ENCODE measurements around the gene ADGRF3.
"Not testable (repeated sequence)": the region's sequence is repeated elsewhere in the genome, so short reads cannot be mapped to it uniquely, and the experiment has no call there.

ADGRF3 gene, protein sequence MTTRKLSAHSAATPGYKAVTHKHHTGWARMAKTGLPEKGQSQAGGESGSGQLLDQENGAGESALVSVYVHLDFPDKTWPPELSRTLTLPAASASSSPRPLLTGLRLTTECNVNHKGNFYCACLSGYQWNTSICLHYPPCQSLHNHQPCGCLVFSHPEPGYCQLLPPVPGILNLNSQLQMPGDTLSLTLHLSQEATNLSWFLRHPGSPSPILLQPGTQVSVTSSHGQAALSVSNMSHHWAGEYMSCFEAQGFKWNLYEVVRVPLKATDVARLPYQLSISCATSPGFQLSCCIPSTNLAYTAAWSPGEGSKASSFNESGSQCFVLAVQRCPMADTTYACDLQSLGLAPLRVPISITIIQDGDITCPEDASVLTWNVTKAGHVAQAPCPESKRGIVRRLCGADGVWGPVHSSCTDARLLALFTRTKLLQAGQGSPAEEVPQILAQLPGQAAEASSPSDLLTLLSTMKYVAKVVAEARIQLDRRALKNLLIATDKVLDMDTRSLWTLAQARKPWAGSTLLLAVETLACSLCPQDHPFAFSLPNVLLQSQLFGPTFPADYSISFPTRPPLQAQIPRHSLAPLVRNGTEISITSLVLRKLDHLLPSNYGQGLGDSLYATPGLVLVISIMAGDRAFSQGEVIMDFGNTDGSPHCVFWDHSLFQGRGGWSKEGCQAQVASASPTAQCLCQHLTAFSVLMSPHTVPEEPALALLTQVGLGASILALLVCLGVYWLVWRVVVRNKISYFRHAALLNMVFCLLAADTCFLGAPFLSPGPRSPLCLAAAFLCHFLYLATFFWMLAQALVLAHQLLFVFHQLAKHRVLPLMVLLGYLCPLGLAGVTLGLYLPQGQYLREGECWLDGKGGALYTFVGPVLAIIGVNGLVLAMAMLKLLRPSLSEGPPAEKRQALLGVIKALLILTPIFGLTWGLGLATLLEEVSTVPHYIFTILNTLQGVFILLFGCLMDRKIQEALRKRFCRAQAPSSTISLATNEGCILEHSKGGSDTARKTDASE

DNA sequence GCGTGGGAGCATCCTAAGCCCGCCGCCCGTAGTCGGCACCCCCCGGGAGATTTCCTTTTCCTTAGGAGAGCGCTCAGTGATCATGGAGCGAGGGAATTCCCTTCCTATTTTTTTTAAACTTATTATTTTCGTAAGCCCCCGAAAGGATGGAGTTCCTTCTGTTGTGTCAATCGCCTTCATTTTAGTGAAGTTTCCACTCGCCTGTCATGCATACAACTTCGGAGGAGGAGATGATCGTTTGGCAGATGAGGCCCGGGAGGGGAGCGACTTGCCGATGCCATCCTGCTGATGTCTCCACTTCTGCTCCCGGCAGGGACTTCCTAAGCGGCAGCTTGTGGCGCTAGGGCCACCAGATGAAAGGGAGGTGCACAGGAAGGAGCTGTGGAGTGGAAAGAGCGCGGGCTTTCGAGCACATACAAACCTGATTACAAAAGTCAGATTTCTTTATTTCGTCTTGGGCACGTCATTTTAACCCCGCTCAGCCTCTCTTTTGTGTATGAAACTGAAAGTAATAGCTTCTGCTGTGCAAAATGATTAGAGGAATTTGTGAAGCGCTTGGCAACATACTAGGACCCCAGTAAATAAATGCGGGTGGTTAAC, at the start of gene ADGRF3:
Gene ADGRF3 (minus strand): TSS at position 336 of the 600 bp plus-strand sequence. CDS start 555 bp downstream, outside the sequence.
- DNase-seq = peak; percentile 55 to 79

DNA sequence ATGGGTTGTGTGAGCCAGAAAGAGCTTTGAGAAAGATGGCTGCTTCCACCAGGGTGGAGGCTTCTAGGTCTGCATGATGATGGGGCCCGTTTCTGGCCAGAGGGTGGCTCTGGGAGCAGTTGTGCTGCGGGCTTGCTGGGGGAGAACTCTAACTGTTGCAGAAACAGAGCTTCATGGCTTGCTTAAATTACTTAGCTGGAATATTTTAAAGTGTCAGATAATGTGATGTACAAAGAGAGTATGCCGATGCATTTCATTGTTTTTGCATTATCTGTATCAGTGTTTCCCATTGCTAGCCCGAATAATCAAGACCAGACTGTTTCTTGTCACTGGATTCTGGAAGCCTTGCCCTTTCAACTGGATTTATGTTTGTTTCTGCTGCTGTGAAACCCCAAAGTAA, 48.8 kb upstream of the ADGRF3 start:
- no peak for DNase-seq

DNA sequence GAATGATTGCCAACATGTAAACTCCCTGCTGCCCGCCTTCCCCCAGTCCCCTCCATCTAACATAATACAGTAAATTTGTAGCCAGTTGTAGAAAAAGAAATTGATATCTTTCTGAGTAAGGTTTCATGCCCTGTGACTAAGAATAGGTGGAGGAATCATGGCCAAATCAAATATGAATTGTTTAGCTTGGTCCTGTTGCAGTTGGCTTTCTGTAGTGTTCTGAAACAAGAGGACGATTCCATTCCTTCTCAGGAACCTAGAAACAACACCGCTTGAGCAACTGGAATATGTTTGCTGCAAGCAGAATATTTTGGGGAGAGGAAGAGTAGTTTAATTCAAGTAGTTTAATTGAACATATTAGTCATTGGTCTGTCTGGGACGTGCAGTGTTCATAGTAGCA, 48.1 kb upstream of the ADGRF3 start:
- no peak for DNase-seq

DNA sequence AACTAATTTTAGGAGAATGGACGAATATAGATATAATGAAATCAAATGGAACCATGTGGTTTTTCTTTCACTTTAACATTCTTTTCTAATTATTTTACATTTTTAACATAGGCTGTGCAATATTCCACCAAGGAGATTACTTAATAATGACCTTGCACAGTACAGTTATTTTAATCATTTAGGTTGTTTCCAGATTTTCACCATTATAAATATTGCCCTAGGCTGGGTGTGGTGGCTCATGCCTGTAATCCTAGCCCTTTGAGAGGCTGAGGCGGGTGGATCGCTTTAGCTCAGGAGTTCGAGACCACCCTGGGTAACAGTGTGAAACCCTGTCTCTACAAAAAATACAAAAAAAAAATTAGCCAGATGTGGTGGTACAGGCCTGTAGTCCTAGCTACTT, 40.6 kb upstream of the ADGRF3 start:
- DNase-seq = no peak

DNA sequence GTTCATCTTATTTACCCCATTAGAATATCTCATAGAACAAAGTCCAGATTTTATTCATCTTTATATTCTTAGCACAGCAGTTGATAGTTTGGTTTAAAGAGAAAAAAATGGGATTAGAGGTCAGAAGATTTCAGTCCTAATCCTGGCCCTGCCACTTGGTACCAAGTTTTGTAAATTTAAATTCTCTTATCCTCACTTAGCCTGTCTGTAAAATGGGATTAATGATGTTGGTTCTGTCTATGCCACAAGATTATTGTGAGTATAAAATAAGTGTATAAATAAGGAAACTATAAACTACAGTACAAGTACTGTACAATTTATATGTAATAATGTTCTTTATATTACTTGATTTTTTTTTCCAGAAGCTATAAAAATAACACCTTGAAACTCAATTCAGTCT, 38.0 kb upstream of the ADGRF3 start:
- DNase-seq = no peak

DNA sequence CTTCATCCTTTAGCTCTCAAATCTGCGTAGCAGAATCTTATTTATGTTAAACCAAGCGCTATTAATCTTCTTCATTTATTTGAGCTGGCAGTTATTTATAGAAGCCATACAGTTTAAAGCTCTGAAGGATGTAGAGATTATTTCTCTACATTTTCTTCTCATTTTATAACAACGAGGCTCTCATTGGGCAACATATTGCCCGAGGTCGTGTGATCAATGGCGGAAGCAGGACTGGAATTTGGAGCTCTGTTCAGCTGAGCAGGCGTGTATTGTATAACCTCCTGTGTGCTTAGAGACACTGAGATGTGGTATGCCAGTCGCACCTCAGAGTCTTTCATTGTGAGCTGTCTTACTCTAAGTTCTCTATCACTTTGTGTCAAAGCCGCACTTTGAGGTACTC, 37.6 kb upstream of the ADGRF3 start:
- DNase-seq = no peak

DNA sequence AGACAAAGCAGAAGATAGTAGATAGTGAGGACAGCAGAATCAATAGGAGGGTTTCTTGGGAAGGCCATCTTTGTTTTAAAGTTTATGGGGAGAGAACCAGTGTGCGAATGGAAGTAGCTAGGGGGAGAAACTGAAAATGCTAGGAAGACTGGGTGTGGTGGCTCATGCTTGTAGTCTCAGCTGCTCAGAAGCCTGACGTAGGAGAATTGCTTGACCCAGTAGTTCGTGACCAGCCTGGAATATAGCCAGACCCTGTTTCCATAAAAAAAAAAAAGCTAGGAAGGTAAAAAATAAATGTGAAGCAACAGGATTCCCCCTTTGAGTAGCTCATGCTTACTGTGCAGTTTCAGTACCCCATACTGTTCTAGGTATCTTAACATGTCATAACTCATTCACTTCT, 36.0 kb upstream of the ADGRF3 start:
- no peak for DNase-seq

DNA sequence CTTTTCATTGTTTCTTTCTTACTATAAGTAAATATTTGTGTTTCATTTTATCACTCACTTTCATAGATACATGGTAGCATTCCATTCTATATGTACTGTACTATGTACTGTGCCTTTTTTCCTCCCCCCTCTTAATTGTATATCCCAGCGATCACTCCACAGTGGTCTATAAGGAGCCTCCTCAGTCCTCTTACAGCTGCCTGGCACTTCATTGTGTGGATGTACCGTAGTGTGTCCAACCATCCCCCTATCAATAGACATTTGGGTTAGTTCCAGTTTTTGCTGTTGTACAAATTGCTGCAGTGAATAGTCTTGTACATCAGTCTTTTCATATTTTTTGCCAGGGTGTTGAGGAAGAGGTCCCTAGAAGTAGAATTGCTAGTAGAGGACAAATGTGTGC, 33.7 kb upstream of the ADGRF3 start:
- DNase-seq = no peak

DNA sequence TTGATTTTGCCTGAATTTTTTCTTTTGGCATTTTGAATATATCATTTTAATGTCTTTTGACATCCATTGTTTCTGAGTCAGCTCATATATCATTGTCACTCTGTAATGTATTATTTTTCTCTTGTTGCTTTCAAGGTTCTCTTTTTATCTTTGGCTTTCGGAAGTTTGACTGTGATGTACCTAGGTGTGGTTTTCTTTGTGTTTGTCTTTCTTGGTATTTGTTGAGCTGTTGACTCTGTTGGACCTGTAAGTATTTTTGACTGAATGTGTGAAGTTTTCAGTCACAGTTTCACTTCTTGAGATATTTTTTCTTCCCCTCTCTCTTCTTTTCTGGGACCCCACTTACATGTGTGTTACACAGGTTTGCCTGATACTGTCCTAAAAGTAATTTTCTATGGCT, 30.2 kb upstream of the ADGRF3 start:
- no peak for DNase-seq

DNA sequence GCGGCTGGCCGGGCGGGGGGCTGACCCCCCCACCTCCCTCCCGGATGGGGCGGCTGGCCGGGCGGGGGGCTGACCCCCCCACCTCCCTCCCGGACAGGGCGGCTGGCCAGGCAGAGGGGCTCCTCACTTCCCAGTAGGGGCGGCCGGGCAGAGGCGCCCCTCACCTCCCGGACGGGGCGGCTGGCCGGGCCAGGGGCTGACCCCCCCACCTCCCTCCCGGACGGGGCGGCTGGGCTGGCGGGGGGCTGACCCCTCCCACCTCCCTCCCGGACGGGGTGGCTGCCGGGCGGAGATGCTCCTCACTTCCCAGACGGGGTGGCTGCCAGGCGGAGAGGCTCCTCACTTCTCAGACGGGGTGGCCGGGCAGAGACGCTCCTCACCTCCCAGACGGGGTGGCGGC, 24.3 kb upstream of the ADGRF3 start:
- not testable (repeated sequence) for DNase-seq

DNA sequence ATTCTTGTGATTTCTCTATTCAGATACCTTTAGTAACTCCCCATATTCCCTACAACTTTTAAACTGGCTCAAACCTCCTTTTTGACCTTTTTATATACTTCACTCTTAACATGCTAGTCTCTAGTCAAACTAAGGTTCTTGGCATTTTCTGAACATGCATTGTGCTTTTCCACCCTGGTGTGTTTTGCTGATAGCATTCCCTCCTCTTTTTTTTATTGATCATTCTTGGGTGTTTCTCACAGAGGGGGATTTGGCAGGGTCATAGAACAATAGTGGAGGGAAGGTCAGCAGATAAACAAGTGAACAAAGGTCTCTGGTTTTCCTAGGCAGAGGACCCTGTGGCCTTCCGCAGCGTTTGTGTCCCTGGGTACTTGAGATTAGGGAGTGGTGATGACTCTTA, 23.1 kb upstream of the ADGRF3 start:
- DNase-seq = not testable (repeated sequence)

DNA sequence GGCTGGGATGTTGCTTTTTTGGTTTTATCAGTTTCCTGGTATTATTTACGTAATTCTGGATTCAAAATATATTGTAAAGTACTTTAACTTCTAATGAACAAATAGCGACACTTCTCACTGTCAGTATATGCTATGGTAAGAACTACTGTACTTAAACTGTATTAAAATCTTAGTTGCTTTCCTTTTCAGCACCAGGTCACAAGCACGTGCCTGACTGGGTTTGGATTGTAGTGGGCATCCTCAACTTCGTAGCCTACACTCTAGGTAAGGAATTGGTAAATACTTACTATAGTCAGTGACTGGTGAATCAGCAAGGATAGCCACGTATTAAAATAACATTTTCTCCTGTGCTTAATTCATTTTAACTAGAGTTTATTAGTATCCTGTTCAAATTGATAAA, 20.4 kb upstream of the ADGRF3 start:
- DNase-seq = no peak

DNA sequence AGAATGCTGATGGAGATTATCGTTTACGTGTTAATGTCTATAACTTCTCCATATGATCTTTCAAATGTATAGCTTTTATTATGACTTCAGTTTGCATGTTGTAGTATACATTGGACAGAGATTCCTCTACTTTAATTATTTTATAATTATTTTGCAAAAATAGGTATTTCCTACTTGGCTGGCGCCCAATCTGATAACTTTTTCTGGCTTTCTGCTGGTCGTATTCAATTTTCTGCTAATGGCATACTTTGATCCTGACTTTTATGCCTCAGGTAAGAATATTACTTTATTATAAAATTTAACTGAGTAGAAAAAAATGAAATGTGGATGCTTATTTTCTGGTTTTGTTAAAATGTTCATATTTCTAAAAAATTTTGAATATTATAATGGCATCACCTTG, 18.1 kb upstream of the ADGRF3 start:
- no peak for DNase-seq

DNA sequence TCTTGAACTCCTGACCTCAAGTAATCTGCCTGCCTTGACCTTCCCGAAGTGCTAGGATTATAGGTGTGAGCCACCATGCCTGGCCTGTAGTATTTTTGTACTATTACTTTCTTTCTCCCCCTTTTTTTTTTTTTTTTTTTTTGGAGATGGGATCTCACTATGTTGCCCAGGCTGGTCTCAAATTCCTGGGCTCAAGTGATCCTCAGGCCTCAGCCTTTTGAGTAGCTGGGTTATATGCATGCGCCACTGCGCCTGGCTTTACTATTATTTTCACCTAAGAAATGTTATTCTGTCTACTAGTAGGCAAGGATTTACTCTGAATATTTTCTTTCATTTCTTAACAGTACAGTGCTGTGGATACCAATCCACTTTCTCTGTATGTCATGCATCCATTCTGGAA, 17.4 kb upstream of the ADGRF3 start:
- no peak for DNase-seq

DNA sequence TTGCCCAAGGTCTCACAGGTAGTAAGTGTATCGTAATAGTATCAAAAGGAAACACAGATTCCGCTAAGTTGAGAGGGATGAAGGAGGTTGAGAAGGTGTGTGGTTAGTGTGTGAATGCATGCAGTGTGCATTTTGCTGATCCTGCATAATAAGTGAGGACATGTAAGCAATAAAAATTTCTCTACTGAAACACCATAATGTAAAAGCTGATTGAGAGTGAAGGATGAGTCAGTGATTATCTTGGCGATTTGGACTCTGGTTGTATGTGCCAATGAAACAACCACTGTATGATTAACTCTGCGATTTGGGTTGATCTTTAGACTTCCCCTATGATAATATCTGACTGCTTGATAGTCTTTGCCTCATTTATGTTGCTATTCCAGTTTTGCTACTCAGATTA, 16.7 kb upstream of the ADGRF3 start:
- no peak for DNase-seq

DNA sequence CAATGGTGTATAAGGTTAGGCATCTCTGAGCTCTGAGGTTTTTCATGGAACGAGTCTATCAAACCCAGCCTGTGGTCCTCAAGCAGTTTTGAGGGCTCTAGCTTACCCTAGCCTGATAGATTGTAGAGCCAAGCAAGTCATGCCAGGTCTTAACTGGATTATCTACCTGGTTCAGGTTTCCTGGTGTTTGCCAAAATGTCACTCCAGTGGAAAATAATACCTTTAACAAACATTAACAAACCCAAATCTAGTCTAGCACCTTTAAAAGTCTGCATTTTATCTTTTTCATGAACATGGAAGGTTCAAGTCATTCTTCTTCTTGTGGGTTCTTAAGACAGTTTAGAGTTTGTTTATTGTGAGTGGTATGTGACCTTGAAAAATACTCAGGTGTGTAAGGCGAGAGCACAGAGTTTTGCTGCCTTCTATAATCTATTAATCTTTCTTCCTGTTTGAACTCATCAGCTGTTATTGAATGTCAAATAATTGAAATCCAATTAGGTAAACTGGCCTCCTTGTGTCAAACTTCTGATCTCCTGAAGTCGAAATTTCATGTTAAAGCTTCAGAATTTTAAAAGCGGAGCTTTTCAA, 13.4 kb upstream of the ADGRF3 start:
- no peak for DNase-seq

DNA sequence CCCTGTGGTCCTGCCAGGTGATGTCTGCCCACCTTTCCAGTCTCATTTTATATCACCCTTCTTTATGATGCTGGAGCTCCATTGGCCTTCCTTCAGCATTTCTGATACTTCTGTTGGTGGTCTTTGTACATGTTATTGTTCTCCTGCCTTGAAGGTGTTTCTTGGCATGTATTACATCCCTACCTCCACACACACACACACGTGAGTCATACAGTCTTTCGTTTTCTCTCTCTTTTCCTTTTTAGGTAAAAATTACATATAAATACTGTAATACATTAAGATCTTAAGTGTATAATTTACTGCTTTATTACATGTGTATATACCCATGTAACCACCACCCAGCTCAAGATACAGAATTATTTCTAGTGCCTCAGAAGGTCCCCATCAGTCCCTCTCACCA, 10.2 kb upstream of the ADGRF3 start:
- no peak for DNase-seq

DNA sequence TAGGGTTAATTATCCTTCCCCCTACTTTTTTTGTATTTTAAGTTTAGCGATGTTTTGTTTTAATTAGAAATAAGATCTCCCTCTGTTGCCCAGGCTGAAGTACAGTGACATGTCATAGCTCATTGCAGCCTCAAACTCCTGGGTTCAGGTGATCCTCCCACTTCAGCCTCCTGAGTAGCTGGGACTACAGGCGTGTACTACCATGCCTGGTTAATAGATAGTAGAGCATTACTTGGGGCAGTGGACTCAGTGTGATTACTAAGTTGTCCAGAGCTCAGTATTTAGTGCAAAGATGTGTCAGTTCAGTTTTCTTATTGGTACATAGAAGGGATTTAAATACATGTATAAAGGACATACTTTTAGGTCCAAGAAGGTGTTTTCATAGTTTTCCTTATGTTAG, 9.5 kb upstream of the ADGRF3 start:
- no peak for DNase-seq

DNA sequence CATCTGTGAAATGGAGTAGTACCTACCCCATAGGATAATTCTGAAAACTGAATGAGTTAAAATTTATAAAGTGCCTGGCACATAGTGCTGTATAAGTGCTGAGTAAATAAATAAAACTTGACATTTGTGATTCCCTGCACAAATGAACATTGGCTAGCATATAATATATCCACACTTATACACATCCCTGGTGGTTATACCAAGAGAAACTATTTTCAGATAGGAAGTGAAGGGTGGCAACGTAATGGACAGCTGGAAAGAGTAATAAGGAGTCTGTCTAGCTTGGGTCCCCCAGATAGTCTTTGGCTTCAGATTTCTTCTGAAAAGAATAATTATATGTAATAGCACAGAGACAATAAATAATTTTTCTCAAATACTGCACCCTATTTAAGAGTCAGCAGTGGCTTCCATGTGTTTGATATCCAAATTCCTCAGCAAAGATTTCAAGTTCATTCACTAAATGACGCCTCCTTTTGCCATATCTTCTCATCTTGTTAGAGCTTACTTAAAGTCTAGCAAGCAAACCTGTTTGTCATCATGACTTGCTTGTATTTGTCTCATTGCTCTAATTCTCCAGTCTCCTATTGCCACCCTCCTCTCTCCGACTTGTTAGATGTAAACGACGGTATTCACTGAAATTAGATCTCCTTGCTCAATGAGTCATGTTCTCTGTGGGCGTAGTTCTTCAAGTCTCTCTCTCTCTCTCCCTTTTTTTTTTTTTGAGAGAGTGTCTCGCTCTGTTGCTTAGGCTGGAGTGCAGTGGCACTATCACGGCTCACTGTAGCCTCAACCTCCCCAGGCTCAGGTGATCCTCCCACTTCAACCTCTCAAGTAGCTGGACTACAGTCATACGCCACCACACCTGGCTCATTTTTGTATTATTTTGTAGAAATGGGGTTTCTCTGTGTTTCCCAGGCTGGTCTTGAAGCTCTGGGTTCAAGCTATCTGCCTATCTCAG, 8.7 kb upstream of the ADGRF3 start:
- DNase-seq = no peak

DNA sequence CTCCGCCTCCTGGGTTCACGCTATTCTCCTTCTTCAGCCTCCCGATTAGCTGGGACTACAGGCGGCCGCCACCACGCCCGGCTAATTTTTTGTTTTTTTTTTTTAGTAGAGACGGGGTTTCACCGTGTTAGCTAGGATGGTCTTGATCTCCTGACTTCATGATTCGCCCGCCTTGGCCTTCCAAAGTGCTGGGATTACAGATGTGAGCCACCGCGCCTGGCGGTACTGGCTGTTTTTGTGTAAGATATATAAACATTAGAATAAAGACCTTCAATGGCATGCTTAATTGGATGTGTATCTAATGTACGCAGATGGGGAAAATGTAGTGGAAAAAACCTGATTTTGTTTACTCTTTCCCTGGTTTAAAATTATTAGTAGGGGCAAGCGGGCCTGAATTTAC, 7.9 kb upstream of the ADGRF3 start:
- DNase-seq = not testable (repeated sequence)

DNA sequence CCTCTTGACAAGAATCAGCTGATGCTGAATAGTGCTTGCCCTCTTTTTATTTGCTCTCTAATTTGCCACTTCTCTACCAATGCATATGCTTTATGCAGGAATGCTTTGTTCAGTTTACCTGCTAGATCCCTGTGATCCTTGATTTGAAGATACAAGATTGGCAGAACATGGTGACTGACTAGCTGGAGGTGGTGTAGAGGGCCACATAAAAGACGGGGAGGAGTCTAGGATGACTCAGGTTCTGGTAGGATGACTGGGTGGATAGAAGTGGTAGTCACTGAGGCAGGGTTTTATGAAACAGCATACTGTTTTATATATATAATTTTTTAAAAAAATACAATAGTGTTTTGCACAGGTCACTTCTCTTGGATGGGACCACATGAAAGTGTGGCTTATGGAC, 6.3 kb upstream of the ADGRF3 start:
- no peak for DNase-seq
